CD4-positive, alpha-beta T cell treated with Interleukin-12 subunit alpha and Interleukin-12 subunit beta, for 1 hour (primary cell): Measurements from ENCODE around the gene NFATC3.

Experiments
- DNase-seq: peaks from one replicate; pipeline ENCODE4 v3.0.0-alpha.2; 2020

Gene NFATC3

DNA sequence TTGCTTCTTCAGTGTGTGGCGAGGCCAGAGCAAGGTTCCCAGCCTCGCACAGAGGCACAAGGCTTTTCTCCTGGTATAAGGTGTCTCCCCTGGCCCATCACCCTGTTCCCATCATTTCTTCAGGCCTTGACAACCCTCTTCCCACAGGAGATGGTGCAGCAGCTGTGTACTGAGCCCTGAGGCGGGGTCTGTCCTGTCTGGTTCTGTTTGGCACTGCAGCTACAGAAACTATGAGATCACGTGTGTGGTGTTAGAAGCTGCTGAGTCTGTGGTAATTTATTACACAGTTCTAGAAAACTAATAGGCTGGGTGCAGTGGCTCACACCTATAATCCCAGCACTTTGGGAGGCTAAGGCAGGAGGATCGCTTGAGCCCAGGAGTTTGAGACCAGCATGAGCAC is 167.2 kb downstream of the NFATC3 start:
- no peak for DNase-seq

- no peak for DNase-seq
Measured at GRCh38 chr16:68253721-68254120, 168.6 kb downstream of the NFATC3 start.

- no peak for DNase-seq
Measured at GRCh38 chr16:68255712-68256111, 170.5 kb downstream of the NFATC3 start.

- no peak for DNase-seq
Measured at GRCh38 chr16:68257251-68257905, 172.2 kb downstream of the NFATC3 start.

- no peak for DNase-seq
Measured at GRCh38 chr16:68257906-68258800, 173.0 kb downstream of the NFATC3 start.

DNA sequence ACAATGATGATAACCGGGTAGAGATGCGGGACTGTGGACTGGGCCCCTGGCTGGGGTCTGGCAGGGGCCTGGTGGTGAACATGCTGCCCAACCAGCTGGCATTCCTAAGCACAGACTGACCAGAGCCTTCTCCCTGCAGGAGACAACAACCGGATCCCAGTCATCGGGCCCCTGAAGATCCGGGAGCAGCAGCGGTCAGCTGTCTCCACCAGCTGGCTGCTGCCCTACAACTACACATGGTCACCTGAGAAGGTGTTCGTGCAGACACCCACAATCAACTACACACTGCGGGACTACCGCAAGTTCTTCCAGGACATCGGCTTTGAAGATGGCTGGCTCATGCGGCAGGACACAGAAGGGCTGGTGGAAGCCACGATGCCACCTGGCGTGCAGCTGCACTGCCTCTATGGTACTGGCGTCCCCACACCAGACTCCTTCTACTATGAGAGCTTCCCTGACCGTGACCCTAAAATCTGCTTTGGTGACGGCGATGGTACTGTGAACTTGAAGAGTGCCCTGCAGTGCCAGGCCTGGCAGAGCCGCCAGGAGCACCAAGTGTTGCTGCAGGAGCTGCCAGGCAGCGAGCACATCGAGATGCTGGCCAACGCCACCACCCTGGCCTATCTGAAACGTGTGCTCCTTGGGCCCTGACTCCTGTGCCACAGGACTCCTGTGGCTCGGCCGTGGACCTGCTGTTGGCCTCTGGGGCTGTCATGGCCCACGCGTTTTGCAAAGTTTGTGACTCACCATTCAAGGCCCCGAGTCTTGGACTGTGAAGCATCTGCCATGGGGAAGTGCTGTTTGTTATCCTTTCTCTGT is 174.0 kb downstream of the NFATC3 start:
- no peak for DNase-seq

DNA sequence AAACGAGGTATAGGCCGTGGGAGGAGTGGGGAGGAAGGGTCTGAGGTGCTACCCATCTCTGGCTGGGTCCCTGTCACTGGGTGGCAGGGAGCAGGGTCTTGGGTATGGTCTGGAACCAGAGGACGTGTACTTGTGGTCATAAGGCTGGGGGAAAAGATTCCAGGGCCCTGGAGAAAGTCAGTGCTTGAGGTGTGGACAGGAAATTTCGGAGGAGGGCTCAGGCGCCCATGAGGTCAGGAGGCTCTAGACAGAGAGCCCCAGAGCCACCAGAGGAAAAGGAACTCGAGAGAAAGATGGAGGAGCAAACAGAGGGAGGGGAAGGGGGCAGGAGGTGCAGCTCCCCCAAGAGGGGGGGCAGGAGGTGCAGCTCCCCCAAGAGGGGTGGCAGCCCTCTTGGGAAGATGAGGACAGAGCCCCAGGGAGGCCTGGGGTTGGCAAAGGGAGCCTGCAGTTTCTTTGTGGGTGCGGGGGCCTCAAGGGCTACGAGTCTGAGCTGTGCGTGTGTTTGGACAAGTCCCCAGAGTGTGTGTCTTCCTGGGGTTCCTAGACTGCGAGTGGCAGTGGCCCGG is 178.5 kb downstream of the NFATC3 start:
- DNase-seq = no peak

GRCh38 chr16:68264128-68265077 is 179.2 kb downstream of the NFATC3 start, which contains the start of gene SLC7A6:
TSS of gene SLC7A6 (plus strand) at chr16:68264526. CDS start at chr16:68274727, 10,201 bp downstream.
- DNase-seq = peak; percentile 85

DNA sequence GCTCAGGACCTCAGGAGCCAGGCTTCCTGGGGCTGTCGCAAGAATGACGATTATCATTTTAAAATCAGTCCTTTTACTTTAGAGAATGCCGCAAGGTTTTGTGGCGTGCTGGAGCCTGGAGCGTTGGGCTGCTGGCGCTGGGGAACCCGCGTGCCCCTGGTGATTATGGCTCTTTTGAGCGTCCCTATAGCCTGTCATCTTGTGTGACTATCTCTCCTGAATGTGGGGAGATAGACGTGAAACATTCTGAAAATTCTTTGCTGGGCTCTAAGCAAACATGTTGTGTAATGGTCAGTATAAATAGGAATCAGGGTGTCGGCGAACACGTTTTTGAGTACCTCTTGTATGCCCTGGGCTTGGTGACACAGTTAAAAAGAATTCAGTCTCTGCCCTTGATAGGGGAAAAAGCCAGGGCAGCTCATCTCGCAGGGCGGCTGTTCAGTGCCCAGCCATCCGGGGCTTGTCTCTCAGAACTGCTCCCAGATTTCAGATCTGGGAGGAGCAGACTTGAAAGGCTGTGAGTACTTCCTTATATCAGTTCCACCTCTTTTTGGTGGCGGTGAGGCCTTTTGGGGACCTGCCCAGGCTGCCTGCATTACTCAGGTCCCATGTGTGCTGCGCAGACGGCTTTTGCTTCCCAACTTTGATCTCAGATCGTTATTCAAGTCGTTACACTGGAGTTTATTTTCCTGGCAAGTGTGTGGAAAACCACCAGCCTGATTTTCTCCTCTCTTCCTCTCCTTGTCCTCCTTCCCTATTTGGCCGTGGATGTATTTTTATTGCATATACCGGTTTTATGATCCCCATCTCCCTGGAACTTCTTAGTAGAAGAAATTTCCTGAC is 180.1 kb downstream of the NFATC3 start:
- DNase-seq = peak; percentile 51

GRCh38 chr16:68267612-68268405 is 182.6 kb downstream of the NFATC3 start:
- DNase-seq = no peak

DNA sequence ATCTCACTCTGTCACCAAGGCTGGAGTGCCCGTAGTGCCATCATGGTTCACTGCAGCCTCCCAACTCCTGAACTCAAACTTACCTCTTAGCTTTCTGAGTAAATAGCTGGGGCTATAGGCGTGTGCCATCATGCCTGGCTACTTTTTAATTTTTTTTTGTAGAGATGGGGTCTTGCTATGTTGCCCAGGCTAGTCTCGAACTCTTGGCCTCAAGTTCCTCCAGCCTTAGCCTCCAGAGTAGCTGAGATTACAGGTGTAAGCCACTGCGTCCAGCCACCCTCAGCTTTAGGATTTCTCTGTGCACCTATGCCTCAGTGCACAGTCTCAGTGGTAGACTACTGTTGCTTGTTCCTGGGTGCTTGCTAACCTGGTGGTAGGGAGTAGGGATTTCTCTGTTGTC is 184.6 kb downstream of the NFATC3 start:
- DNase-seq = no peak

DNA sequence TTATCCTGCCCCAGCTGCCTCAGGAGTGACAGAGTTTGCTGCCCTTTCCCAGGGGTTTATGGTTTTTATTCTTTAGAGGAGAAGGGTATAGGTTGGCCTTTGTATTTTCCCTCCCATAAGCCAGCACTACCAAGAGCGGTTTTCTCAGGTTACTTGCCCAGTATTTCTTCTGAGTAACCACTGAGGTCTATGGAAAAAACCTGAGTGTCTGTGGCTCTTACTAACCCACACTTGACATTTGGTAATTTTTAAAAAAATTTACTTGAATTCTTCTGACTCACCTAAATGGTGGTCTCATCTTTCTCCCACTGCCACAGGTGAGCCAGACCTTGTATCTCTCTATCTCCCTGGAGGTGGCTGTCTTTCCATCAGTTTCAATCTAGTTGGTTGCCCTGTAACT is 185.2 kb downstream of the NFATC3 start:
- peak; percentile 30 for DNase-seq

DNA sequence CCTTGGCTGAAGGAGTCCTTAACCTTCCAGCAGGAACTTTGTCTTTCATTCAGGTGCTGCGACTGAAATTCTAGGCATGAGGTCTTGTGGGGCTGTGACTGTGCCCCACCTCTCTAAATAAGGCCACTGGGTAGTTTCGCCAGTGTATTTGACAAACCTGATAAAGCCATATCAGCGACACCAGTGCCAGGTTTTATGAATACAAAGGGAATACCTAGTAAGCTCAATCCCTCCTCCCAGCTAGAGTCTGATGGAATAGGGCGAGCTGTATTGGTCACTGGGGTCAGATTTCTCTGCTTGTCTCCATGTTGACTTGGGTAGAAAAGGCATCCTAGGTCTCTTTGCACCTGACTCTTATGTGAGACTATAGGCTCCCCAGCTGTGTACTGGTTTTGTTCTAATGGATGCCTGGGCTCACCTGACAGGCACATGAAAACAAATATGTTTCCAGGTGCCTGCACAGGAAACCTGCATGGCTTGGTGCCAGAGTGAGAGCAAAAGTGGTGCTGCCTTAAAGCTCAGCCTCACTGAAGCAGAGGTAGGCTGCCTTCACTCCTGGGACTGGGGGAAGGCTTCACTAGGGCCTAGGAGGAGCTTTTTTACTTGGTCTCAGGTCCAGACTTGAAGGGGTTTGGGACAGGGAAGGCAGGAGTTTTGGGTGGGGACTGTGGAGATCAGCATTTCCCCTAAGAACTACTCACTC is 187.5 kb downstream of the NFATC3 start:
- DNase-seq = peak; percentile 65

DNA sequence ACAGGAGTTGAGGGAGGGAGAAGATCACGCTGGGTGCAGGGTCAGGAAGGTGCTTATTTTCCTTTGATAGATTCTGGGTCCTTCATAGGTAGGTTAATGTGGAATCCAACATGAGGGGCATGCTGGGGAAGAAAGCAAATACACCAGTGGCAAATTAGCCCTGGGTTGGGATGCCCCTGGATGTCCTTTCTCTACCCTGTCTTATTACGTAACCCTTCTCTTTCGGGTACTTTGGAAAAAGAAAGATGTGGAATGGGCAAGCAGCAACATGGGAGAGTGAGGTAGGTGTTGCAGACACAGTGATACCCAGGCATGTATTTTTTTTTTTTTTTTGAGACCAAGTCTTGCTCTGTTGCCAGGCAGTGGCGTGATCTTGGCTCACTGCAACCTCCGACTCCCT is 188.3 kb downstream of the NFATC3 start:
- DNase-seq = no peak

DNA sequence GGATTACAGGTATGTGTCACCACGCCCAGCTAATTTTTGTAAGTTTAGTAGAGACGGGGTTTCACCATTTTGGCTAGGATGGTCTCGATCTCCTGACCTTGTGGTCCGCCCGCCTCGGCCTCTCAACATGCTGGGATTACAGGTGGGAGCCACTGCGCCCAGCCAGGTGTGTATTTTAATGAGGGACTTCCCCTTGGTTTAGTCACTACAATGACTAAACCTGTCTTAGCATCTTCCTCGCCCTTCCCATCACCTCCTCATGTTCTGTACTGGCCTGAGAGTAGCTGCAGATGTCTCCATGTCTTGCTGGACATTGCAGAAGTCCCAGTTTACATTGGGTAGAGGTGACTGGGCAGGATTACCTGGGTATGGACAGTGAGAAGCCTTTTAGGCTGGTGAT is 188.7 kb downstream of the NFATC3 start:
- DNase-seq = no peak

DNA sequence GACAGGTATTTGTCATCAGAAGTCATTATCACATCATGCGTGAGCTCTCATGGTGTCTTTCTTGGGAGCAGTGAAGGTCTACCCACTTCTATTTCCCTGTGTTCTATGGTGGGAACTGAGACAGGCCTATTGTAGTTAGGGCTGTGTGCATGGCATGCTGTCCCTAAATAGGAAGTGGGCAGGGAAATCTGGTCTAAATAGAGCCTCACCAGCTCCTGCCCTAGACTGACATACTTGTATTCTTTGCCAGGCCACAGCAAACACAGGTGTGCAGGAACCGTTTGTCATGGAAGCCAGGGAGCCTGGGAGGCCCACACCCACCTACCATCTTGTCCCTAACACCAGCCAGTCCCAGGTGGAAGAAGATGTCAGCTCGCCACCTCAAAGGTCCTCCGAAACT is 189.3 kb downstream of the NFATC3 start:
- DNase-seq = no peak

DNA sequence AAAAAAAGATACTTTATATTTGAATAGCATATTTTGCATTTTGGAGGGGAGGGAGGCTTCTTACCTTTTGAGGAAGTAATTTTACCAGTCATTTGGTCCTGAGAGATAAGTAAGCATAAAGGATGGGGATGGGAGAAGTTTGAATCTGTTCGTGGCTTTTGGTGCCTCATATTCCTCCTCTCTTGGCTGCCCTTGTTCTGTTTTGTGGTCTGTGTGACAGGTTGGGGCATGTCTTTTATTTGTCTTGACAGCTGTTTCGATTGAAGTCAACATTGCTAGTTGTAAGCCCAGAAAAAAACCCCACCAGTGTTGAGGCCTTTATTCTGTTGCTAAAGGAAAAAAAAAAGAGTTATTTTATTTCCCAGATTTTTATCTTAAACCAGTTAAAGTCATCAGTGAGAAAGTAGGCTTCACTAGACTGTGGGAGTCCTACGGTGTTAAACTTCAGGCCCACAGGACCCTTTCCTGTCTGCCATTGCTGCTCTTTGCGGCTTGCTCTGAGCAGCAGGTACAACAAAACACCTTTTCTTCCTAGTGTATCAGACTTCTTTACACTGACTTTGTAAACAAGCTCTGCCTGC is 190.5 kb downstream of the NFATC3 start:
- DNase-seq = peak; percentile 70

- DNase-seq = no peak
Measured at GRCh38 chr16:68276223-68276622, 191.1 kb downstream of the NFATC3 start.
